Hepatocyte (in vitro differentiated cells): ENCODE measurements around the gene CTDNEP1. TPM values are rescaled to one million over a fixed set of nuclear protein-coding genes. Genes with fewer than 3 reads are reported as not detected.

Source experiments
- DNase-seq: peaks from one replicate; pipeline ENCODE4 v3.0.0-alpha.2; 2016; ENCODE audit warnings: low spot score
- H2AFZ ChIP-seq: fragments of 200-600 bp; sonication (generic); 2 replicates; pipeline ENCODE4 v1.6.0; 2016; ENCODE audit warnings: antibody characterized with exemption, mild to moderate bottlenecking
- H3K27ac ChIP-seq: fragments of 200-600 bp; sonication (generic); 2 replicates; pipeline ENCODE4 v1.5.1; 2016; ENCODE audit warnings: mild to moderate bottlenecking
- H3K27me3 ChIP-seq: fragments of 200-600 bp; sonication (generic); 2 replicates; pipeline ENCODE4 v1.6.1; 2016
- H3K36me3 ChIP-seq: fragments of 200-600 bp; sonication (generic); replicated peaks from 2 replicates; pipeline ENCODE4 v1.5.1; 2016; ENCODE audit warnings: low read depth; ENCODE audit not compliant: insufficient read depth
- H3K4me1 ChIP-seq: fragments of 200-600 bp; sonication (generic); 2 replicates; pipeline ENCODE4 v1.5.1; 2016; ENCODE audit warnings: mild to moderate bottlenecking, moderate library complexity; ENCODE audit not compliant: insufficient read depth
- H3K4me2 ChIP-seq: fragments of 200-600 bp; sonication (generic); 2 replicates; pipeline ENCODE4 v1.6.0; 2016
- H3K4me3 ChIP-seq: fragments of 200-600 bp; sonication (generic); 2 replicates; pipeline ENCODE4 v1.5.1; 2016; ENCODE audit warnings: mild to moderate bottlenecking
- H3K79me2 ChIP-seq: fragments of 200-600 bp; sonication (generic); 2 replicates; pipeline ENCODE4 v1.6.0; 2017; ENCODE audit warnings: mild to moderate bottlenecking
- H3K9me2 ChIP-seq: fragments of 200-600 bp; sonication (generic); replicated peaks from 2 replicates; pipeline ENCODE4 v1.6.0; 2017; ENCODE audit warnings: mild to moderate bottlenecking; ENCODE audit not compliant: insufficient read depth
- H3K9me3 ChIP-seq: fragments of 200-600 bp; sonication (generic); 2 replicates; pipeline ENCODE4 v1.5.1; 2016; ENCODE audit warnings: low read depth, mild to moderate bottlenecking
- H4K20me1 ChIP-seq: fragments of 200-600 bp; sonication (generic); 2 replicates; pipeline ENCODE4 v1.6.0; 2016; ENCODE audit warnings: mild to moderate bottlenecking; ENCODE audit not compliant: insufficient read depth, poor library complexity, severe bottlenecking
- CTCF ChIP-seq: fragments of 200-600 bp; sonication (generic); IDR thresholded peaks from 2 replicates; pipeline ENCODE4 v1.5.1; 2016; ENCODE audit warnings: antibody characterized with exemption, mild to moderate bottlenecking; ENCODE audit not compliant: poor library complexity
- EZH2 ChIP-seq: fragments of 200-600 bp; sonication (generic); IDR thresholded peaks from 2 replicates; pipeline ENCODE4 v1.6.1; 2016; ENCODE audit warnings: antibody characterized with exemption, mild to moderate bottlenecking, borderline replicate concordance
- EZH2phosphoT487 ChIP-seq: fragments of 200-600 bp; sonication (generic); IDR thresholded peaks from one replicate; pipeline ENCODE4 v1.6.1; 2018; ENCODE audit warnings: antibody characterized with exemption, mild to moderate bottlenecking, low read depth, moderate library complexity; ENCODE audit not compliant: unreplicated experiment, severe bottlenecking
- WGBS: methylation state at CpG from one replicate; pipeline ENCODE4 v1.1.6; 2016; ENCODE audit warnings: low lambda C conversion rate; ENCODE audit errors: missing lambda C conversion rate; 5-methylcytosine and 5-hydroxymethylcytosine counted together
- polyA plus RNA-seq: library from polyadenylated mRNA; unstranded; fragments of >200 nt; fragmentation: Nextera tagmentation; extraction: Ambion mirVana; gene quantifications from 2 replicates; pipeline ENCODE4 v1.2.1, GENCODE V29; 2016
- total RNA-seq: library from RNA; depleted of rRNA; stranded (reverse); fragments of >200 nt; gene quantifications from 2 replicates; pipeline ENCODE4 v1.2.3, GENCODE V29; 2014

CTDNEP1 gene
- total and polyA plus RNA-seq, 2 experiments from 2014 or later, result 44.6 to 86.9 TPM

- Histone ChIP-seq H3K79me2 (peaks cover 39% of the 10 kb centered on the region), H3K9me2 (no peaks in the 10 kb centered on the region), H3K4me3 (no peak overlapping the region), H3K4me2 (peak overlapping the region; percentile 80), H3K36me3 (no peaks in the 10 kb centered on the region), H4K20me1 (no peaks in the 10 kb centered on the region), H3K27ac (peak overlapping the region; percentile 99), H2AFZ (no peak overlapping the region), H3K4me1 (peaks cover 39% of the 10 kb centered on the region), H3K27me3 (no peaks in the 10 kb centered on the region), H3K9me3 (no peaks in the 10 kb centered on the region)
- 39% methylated on average over 6 of the region's 6 CpGs for WGBS
- TF ChIP-seq CTCF, result no peak
- no peak for TF ChIP-seq EZH2
- no peak for TF ChIP-seq EZH2phosphoT487
- DNase-seq, result no peak
Observed at GRCh38 chr17:7218758-7219157, 32.8 kb downstream of the CTDNEP1 start.

- peak overlapping the region; percentile 80 for H3K4me2 ChIP-seq
- H2AFZ ChIP-seq, result peak overlapping the region; percentile 51
- WGBS, result 64% methylated on average over 6 of the region's 6 CpGs
- H3K9me3 ChIP-seq, result no peaks in the 10 kb centered on the region
- H3K4me3 ChIP-seq, result peak overlapping the region; percentile 61
- no peaks in the 10 kb centered on the region for H3K36me3 ChIP-seq
- peaks cover 42% of the 10 kb centered on the region for H3K4me1 ChIP-seq
- H3K79me2 ChIP-seq, result peaks cover 45% of the 10 kb centered on the region
- H3K9me2 ChIP-seq, result no peaks in the 10 kb centered on the region
- no peaks in the 10 kb centered on the region for H4K20me1 ChIP-seq
- H3K27ac ChIP-seq, result peak overlapping the region; percentile 99
- no peaks in the 10 kb centered on the region for H3K27me3 ChIP-seq
- DNase-seq, result no peak
- no peak for TF ChIP-seq EZH2phosphoT487
- TF ChIP-seq CTCF, result no peak
- TF ChIP-seq EZH2, result no peak
Observed at GRCh38 chr17:7218166-7218565, 33.4 kb downstream of the CTDNEP1 start.

GRCh38 chr17:7217113-7217987, 34.2 kb downstream of the CTDNEP1 start:
- Histone ChIP-seq H3K79me2 (peaks cover 53% of the 10 kb centered on the region), H3K4me2 (peak overlapping the region; percentile 80), H3K27ac (peak overlapping the region; percentile 99), H3K9me2 (no peaks in the 10 kb centered on the region), H3K4me3 (peak overlapping the region; percentile 61), H3K36me3 (no peaks in the 10 kb centered on the region), H3K27me3 (no peaks in the 10 kb centered on the region), H3K4me1 (peaks cover 42% of the 10 kb centered on the region), H2AFZ (peak overlapping the region; percentile 51), H4K20me1 (peaks cover 4% of the 10 kb centered on the region), H3K9me3 (no peaks in the 10 kb centered on the region)
- no peak for TF ChIP-seq EZH2phosphoT487
- TF ChIP-seq EZH2, result no peak
- no peak for TF ChIP-seq CTCF
- 3% methylated on average over 21 of the region's 32 CpGs for WGBS
- DNase-seq, result peak; percentile 86
